HG03571 (cell line): ENCODE results near the gene IER2.
"Not testable (repeated sequence)": the region's sequence is repeated elsewhere in the genome, so short reads cannot be mapped to it uniquely, and the experiment has no call there.

Source experiments
- ATAC-seq: cut with Tn5 transposase; IDR thresholded peaks from one replicate; pipeline ENCODE4 v1.9.1; 2021; ENCODE audit not compliant: unreplicated experiment

Gene IER2

GRCh38 chr19:13190781-13191540 is 40.8 kb downstream of the IER2 start:
- ATAC-seq: no peak

GRCh38 chr19:13195678-13196077 is 45.5 kb downstream of the IER2 start:
- no peak for ATAC-seq

GRCh38 chr19:13198634-13199033 is 48.4 kb downstream of the IER2 start:
- no peak for ATAC-seq

GRCh38 chr19:13202112-13202511 is 51.9 kb downstream of the IER2 start:
- ATAC-seq: not testable (repeated sequence)
